SKM-1 (cell line): ENCODE measurements around the gene FRMPD1.

Experiments used
- DNase-seq: peaks from one replicate; lab custom pipeline; 2025; ENCODE audit not compliant: unreplicated experiment; lab: John Stamatoyannopoulos, UW

FRMPD1 gene

DNA sequence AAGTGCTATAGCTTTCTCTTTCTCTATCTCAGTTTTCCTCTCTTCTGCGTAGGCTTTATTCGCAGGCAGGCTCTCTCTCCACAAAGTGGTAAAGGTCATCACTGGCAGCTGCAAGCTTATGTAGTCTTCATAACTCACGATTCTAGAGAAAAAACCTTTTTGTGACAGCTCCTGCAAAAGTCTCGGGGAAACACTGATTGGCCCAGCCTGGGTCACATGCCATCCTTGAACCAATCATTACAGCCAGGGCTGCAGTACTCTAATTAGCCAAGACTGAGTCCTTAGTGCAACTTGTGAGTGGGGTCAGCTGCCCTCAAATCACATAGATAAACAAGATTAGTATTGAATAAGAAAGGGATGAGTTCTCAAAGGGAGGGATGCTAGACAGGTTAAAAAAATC lies 18.3 kb upstream of the FRMPD1 start:
- DNase-seq: no peak

GRCh38 chr9:37635808-37636207 lies 14.9 kb upstream of the FRMPD1 start:
- DNase-seq: no peak

- no peak for DNase-seq
These were observed 14.0 kb upstream of the FRMPD1 start for GRCh38 chr9:37636511-37637448.

GRCh38 chr9:37639109-37639762 lies 11.5 kb upstream of the FRMPD1 start:
- no peak for DNase-seq

DNA sequence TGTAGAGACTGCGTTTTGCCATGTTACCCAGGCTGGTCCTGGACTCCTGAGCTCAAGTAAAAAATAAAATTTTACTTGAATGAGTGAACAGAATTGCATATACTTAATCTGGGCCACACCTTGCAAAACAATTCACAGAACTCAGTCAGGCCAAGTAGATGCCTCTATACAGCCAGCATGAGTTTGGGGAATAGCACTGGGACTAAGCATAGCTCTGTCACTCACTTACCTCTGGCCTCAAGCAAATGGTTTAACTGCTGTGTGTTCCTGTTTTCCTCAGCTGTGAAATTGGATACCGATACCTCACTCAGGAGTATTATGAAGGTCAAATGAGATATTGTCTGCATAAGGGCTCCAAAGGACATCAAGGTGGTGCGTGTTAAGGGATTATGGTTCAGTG lies 10.9 kb upstream of the FRMPD1 start:
- no peak for DNase-seq

DNA sequence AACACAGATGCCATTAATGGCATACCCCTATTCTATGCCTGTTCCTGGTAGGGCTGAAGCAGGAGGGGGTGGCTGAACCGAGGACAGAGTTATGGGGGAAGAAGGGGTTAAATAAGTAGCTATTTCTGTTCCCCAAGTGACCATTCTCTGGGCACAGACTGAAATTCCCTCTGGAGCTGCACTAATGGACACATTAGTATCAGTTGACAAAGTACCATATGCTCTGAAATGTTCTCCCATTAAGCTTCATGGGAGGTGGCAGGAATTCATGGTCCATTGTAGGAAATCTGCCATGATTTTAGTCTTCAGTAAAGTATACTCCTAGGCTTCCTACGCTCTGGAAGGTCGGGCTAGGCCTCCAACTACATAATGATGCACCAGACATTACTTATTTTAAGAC lies 10.5 kb upstream of the FRMPD1 start:
- no peak for DNase-seq

DNA sequence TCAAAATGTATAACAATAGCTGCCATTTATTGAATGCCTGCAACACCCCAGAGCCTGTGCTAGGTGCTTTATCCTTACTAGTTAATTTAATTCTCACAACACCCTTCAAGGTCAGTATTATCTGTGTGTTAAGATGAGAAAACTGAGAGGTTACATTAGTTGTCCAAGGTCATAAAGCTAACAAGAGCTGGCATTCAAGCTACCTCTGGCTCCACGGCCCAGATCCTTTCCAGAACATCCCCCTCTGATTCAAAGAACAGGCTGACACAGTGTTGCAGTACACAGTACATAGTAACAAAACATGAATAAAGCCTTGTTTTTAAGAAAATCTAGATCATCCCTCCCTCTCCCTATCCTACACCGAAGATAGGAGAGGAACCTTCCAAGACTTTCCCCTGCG lies 9.4 kb upstream of the FRMPD1 start:
- no peak for DNase-seq

DNA sequence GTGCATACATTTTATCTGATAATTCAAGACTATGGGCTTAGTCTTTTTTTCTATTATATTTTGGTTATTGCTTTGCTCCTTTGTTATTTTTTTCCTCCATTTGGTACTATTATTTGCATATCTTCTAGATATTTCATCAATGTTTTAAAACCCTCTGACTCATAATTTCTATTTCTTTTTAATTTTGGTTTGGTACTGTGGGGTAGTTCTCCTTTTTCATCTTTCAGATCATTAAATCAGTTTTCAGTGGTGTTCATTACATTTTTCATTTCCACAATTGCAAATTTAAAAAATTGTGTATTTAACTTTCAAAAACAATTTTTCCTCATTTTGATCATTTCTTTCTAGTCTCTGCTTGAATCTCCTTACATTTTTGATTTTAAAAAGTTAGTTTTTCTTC lies 7.5 kb upstream of the FRMPD1 start:
- no peak for DNase-seq

DNA sequence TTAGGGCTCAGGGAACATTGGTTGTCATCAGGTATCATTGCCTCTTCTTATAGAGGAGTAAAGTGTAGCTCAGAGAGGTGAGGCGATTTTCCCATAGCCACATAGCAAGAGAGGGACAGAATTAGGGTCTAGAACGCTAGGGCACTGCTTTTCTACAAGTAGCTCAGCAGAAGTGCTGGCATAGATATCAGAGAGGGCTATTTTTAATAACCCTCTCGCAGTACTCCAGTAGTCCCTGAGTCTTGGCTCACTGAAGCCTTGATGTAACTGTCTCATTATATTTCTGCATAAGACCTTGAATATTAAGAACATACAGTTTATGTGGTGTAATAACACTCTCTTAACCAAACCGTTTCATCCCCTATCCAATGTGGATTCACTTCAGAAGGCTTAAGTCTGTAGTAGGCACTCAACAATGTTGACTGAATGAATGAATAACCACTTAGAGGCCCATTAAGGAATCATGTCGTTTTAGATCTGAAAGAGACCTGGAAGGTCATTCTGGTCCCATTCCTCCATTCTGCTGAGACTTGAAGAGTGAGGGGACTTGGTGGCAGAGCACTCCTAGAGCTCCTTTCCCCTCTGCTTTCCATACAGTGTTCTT lies 4.7 kb upstream of the FRMPD1 start:
- no peak for DNase-seq

DNA sequence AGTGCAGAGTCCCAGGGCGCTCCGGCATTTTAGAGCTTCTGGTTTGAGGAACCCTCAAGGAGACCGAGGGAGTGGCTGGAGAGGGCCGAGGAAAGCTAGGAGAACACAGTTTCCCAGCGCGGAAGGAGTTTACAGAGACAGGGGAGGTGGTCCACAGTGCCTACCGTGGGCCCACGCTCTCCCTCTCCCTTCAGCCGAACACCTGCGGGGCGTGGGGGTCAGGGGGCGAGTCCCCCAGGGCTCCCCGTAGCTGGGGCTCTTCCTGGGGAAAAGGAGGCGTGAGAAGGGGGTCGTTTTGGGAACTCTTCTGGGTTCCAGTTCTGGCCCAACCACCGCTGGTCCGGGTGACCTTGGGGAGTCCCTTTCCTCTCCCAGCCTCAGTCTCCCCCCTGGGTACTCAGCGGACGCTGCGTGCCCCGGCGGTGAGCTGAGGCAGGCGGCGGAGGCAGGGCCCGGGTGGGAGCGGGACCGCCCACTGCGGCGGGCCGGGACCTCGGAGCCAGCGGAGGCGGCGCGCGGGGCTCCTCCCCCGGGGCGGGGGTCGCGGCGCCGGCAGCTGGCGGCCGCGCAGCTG lies 368 bp upstream of the FRMPD1 start:
- DNase-seq: no peak

GRCh38 chr9:37652261-37652660 lies 1.5 kb downstream of the FRMPD1 start:
- DNase-seq: no peak

- DNase-seq: no peak
These were observed 2.6 kb downstream of the FRMPD1 start for GRCh38 chr9:37653385-37653784.

GRCh38 chr9:37656936-37657335 lies 6.2 kb downstream of the FRMPD1 start:
- DNase-seq: no peak

GRCh38 chr9:37660691-37661090 lies 9.9 kb downstream of the FRMPD1 start:
- DNase-seq: no peak

GRCh38 chr9:37663926-37664325 lies 13.2 kb downstream of the FRMPD1 start:
- no peak for DNase-seq

GRCh38 chr9:37667706-37668105 lies 17.0 kb downstream of the FRMPD1 start:
- DNase-seq: no peak

DNA sequence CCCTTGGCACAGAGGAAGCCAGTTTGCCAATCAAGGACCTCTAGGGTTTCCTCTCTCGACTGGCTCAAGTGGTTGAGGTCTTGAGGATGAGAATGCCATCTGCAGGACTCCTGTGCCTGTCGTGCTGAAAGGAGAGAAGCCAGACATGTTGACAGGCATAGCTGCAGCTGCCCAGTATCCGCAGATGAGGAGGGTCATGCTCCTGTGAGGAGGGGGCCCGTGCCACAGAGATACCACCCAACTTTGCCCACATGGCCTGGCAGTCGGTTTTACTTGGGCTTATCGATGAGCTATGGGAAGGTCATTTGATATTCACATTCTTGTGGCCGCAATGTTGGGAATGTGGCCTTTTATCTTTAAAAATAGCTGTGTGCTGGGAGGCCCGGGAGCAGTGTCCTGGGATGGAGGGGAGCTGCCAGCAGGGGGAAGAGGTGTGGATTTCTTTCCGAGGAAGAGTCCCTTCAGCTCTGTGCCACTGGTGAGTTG lies 17.4 kb downstream of the FRMPD1 start:
- DNase-seq: no peak

GRCh38 chr9:37669232-37669631 lies 18.5 kb downstream of the FRMPD1 start:
- DNase-seq: no peak

DNA sequence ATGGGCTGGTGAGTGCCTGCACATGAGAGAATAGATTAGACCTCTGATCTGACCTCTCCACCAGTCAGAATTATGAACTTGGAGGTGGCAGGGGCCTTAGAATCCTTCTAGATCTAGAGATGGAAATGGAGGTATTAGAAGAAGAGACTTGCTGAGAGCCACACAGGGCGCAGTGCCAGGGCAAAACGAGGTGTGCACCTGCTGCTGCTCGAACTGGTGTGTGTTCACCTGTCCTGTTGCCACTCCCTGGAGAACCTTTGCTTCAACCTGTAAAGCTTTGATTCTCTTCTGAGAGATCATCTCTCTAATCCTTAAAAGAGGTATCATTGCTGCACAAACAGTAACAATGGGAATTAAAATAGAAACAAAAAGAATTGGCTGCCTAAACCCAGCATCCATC lies 24.9 kb downstream of the FRMPD1 start:
- no peak for DNase-seq

DNA sequence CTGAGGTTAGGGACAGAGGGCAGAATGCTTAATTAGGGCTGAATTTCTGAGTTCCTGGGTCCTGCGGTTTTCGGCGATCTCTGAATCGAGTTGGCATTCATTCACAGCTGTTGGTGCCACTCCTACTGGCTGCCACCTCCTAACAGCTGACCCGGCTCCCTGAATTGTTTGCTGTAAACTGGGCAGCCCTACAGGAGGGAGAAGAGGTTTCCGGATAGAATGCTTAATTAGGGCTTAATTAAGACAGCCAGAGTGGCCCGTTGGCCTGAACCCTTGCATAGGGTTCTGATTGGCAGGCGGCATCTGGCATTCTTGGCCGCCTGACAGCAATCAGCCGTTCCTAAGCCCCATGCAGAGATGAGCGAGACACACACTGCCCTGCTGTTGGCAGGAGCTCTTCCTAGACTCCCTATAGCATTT lies 25.7 kb downstream of the FRMPD1 start:
- no peak for DNase-seq

GRCh38 chr9:37677435-37677834 lies 26.7 kb downstream of the FRMPD1 start:
- no peak for DNase-seq
